Upper lobe of right lung (tissue), 1 donor: ENCODE measurements around the gene PDE6B. TPM values are rescaled to one million over a fixed set of nuclear protein-coding genes. Genes with fewer than 3 reads are reported as not detected.

Source experiments
- ATAC-seq: fragments of 200-7000 bp; cut with Tn5 transposase; one replicate; pipeline ENCODE4 v1.9.1; 2020; ENCODE audit warnings: mild to moderate bottlenecking, moderate library complexity
- DNase-seq: peaks from one replicate; pipeline ENCODE4 v3.0.0-alpha.2; 2020
- H3K27ac ChIP-seq: fragments of 200-600 bp; one replicate; pipeline ENCODE4 v1.8.0; 2022
- H3K27me3 ChIP-seq: fragments of 200-600 bp; one replicate; pipeline ENCODE4 v1.8.0; 2022; ENCODE audit warnings: mild to moderate bottlenecking
- H3K36me3 ChIP-seq: fragments of 200-600 bp; one replicate; pipeline ENCODE4 v1.8.0; 2022
- H3K4me1 ChIP-seq: fragments of 200-600 bp; one replicate; pipeline ENCODE4 v1.8.0; 2022
- H3K4me3 ChIP-seq: fragments of 200-600 bp; one replicate; pipeline ENCODE4 v1.8.0; 2022; ENCODE audit warnings: mild to moderate bottlenecking
- H3K9me3 ChIP-seq: fragments of 200-600 bp; one replicate; pipeline ENCODE4 v1.8.0; 2022
- CTCF ChIP-seq: fragments of 200-600 bp; IDR thresholded peaks from one replicate; pipeline ENCODE4 v1.8.0; 2022; ENCODE audit warnings: antibody characterized with exemption
- intact Hi-C: fragments of 100-400 bp; cut with DNase I; formaldehyde crosslinking; loops from one replicate; pipeline ENCODE4 v1.11.0; 2022
- total RNA-seq: library from RNA; stranded (reverse); fragmentation: NEBNext Ultra II Directional; extraction: Animal tissue kit (Norgen Biotek cat#: 25700); gene quantifications from one replicate; pipeline ENCODE4 v1.2.1, GENCODE V29; 2021
- donor health status: DM: no; HTN: yes; CAD: no; lungs with severe emphysema.

Gene PDE6B
- total RNA-seq, 1 donor from 2014 or later, result 9.1 TPM

- no peak for ATAC-seq
- DNase-seq, result no peak
- TF ChIP-seq CTCF, result no peak
- peaks cover 29% of the 10 kb centered on the region for H3K4me1 ChIP-seq
- no peak overlapping the region for H3K4me3 ChIP-seq
- H3K27me3 ChIP-seq, result no peaks in the 10 kb centered on the region
- H3K9me3 ChIP-seq, result no peaks in the 10 kb centered on the region
- intact Hi-C loops, result no loop called here
- peaks cover 18% of the 10 kb centered on the region for H3K36me3 ChIP-seq
- H3K27ac ChIP-seq, result no peak overlapping the region
Measured at GRCh38 chr4:675980-676870, 50.9 kb downstream of the PDE6B start.

- Histone ChIP-seq H3K27me3 (no peaks in the 10 kb centered on the region), H3K4me1 (peaks cover 30% of the 10 kb centered on the region), H3K27ac (no peak overlapping the region), H3K36me3 (peaks cover 12% of the 10 kb centered on the region), H3K9me3 (no peaks in the 10 kb centered on the region), H3K4me3 (no peak overlapping the region)
- no peak for ATAC-seq
- DNase-seq, result no peak
- intact Hi-C loops, result no loop called here
- no peak for TF ChIP-seq CTCF
Measured at GRCh38 chr4:676871-677235, 51.5 kb downstream of the PDE6B start.

GRCh38 chr4:677431-678293 lies 52.3 kb downstream of the PDE6B start:
- peaks cover 4% of the 10 kb centered on the region for H3K36me3 ChIP-seq
- intact Hi-C loops, result no loop called here
- H3K4me1 ChIP-seq, result peaks cover 29% of the 10 kb centered on the region
- H3K4me3 ChIP-seq, result no peak overlapping the region
- no peak for TF ChIP-seq CTCF
- no peaks in the 10 kb centered on the region for H3K9me3 ChIP-seq
- no peaks in the 10 kb centered on the region for H3K27me3 ChIP-seq
- DNase-seq (no peak), ATAC-seq (no peak)
- no peak overlapping the region for H3K27ac ChIP-seq

GRCh38 chr4:678331-679103 lies 53.1 kb downstream of the PDE6B start:
- Histone ChIP-seq H3K36me3 (no peaks in the 10 kb centered on the region), H3K9me3 (no peaks in the 10 kb centered on the region), H3K27ac (no peak overlapping the region), H3K27me3 (no peaks in the 10 kb centered on the region), H3K4me1 (peaks cover 22% of the 10 kb centered on the region), H3K4me3 (no peak overlapping the region)
- intact Hi-C loops, result no loop called here
- ATAC-seq (no peak), DNase-seq (no peak)
- TF ChIP-seq CTCF, result no peak

- DNase-seq (no peak), ATAC-seq (no peak)
- H3K27ac ChIP-seq, result no peak overlapping the region
- H3K27me3 ChIP-seq, result no peaks in the 10 kb centered on the region
- H3K36me3 ChIP-seq, result no peaks in the 10 kb centered on the region
- peaks cover 26% of the 10 kb centered on the region for H3K4me1 ChIP-seq
- TF ChIP-seq CTCF, result no peak
- H3K4me3 ChIP-seq, result no peak overlapping the region
- no peaks in the 10 kb centered on the region for H3K9me3 ChIP-seq
- intact Hi-C loops, result no loop called here
Measured at GRCh38 chr4:679104-679481, 53.7 kb downstream of the PDE6B start.
